ENCODE results near the gene TALDO1. TPM values are rescaled to one million over a fixed set of nuclear protein-coding genes. Genes with fewer than 3 reads are reported as not detected.

Gene TALDO1
- total and polyA plus RNA-seq, 3 donors from 2014 or later = 84.8 to 88.1 (median 86.6) TPM

GRCh38 chr11:776263-776560 lies 28.9 kb downstream of the TALDO1 start:
- 23% methylated on average over 10 to 11 of the region's 11 CpGs for WGBS, 2 donors
- intact Hi-C loops (cut with DNase I; ENCODE audit: low total_unique reads) = no loop called here

GRCh38 chr11:776561-777287 lies 29.5 kb downstream of the TALDO1 start:
- intact Hi-C loops (cut with DNase I; ENCODE audit: low total_unique reads) = no loop called here
- TF ChIP-seq, protein P1, sequence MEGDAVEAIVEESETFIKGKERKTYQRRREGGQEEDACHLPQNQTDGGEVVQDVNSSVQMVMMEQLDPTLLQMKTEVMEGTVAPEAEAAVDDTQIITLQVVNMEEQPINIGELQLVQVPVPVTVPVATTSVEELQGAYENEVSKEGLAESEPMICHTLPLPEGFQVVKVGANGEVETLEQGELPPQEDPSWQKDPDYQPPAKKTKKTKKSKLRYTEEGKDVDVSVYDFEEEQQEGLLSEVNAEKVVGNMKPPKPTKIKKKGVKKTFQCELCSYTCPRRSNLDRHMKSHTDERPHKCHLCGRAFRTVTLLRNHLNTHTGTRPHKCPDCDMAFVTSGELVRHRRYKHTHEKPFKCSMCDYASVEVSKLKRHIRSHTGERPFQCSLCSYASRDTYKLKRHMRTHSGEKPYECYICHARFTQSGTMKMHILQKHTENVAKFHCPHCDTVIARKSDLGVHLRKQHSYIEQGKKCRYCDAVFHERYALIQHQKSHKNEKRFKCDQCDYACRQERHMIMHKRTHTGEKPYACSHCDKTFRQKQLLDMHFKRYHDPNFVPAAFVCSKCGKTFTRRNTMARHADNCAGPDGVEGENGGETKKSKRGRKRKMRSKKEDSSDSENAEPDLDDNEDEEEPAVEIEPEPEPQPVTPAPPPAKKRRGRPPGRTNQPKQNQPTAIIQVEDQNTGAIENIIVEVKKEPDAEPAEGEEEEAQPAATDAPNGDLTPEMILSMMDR (IDR thresholded peaks at IDR 0.05) = no peak
- no peak for TF ChIP-seq POLR2A (IDR thresholded peaks at IDR 0.05)
- H3K36me3 ChIP-seq (ENCODE audit: low read depth, missing control alignments) = no peaks in the 10 kb centered on the region
- H3K27me3 ChIP-seq = no peaks in the 10 kb centered on the region
- H3K4me1 ChIP-seq = peaks cover 30% of the 10 kb centered on the region
- no peaks in the 10 kb centered on the region for H3K9me3 ChIP-seq
- DNase-seq = peak; percentile 46
- H3K27ac ChIP-seq = peak overlapping the region; percentile 14 to 82
- peak overlapping the region; percentile 67 to 97 for H3K4me3 ChIP-seq
- 1 to 2% methylated on average over 13 to 52 of the region's 65 CpGs for WGBS, 2 donors

More at GRCh38 chr11:776263-776560, 28.9 kb downstream of the TALDO1 start:
- no peaks in the 10 kb centered on the region for H3K27me3 ChIP-seq
- TF ChIP-seq, protein P1 (IDR thresholded peaks at IDR 0.05) = no peak
- no peak for TF ChIP-seq POLR2A (IDR thresholded peaks at IDR 0.05)
- no peaks in the 10 kb centered on the region for H3K36me3 ChIP-seq (ENCODE audit: low read depth, missing control alignments)
- no peaks in the 10 kb centered on the region for H3K9me3 ChIP-seq
- H3K27ac ChIP-seq = peak overlapping the region; percentile 14 to 82
- H3K4me1 ChIP-seq = peaks cover 30% of the 10 kb centered on the region
- DNase-seq = no peak
- H3K4me3 ChIP-seq = peak overlapping the region; percentile 67 to 97

- Histone ChIP-seq H3K9me3 (no peaks in the 10 kb centered on the region), H3K27ac (peak within 1 kb of the TSS; percentile 82 to 86), H3K36me3 (ENCODE audit: low read depth, missing control alignments) (no peaks in the 10 kb centered on the region), H3K4me3 (peak within 1 kb of the TSS; percentile 67 to 97), H3K4me1 (peaks cover 27% of the 10 kb centered on the region), H3K27me3 (no peaks in the 10 kb centered on the region)
- intact Hi-C loops (cut with DNase I; ENCODE audit: low total_unique reads) = no loop called here
- TF ChIP-seq POLR2A (IDR thresholded peaks at IDR 0.05) = peak; percentile 23
- TF ChIP-seq, protein P1 (IDR thresholded peaks at IDR 0.05) = no peak
- WGBS, 2 donors = 2 to 3% methylated on average over 25 to 72 of the region's 110 CpGs
- DNase-seq = peak; percentile 91
Observed at GRCh38 chr11:777288-778255, 30.3 kb downstream of the TALDO1 start, which contains the start of gene GATD1. TSS of gene GATD1 (minus strand) at chr11:777487. CDS start at chr11:777462, 25 bp downstream.

GRCh38 chr11:778976-779954 lies 32.0 kb downstream of the TALDO1 start:
- intact Hi-C loops (cut with DNase I; ENCODE audit: low total_unique reads) = no loop called here
- Histone ChIP-seq H3K4me1 (peaks cover 23% of the 10 kb centered on the region), H3K9me3 (no peaks in the 10 kb centered on the region), H3K27me3 (no peaks in the 10 kb centered on the region), H3K27ac (no peak overlapping the region), H3K4me3 (no peak overlapping the region), H3K36me3 (ENCODE audit: low read depth, missing control alignments) (no peaks in the 10 kb centered on the region)
- TF ChIP-seq, protein P1 (IDR thresholded peaks at IDR 0.05) = no peak
- no peak for TF ChIP-seq POLR2A (IDR thresholded peaks at IDR 0.05)
- WGBS, 2 donors = 84 to 93% methylated on average over 12 to 23 of the region's 23 CpGs
- DNase-seq = no peak

Measured in testis (tissue), 3 donors.